Measurements from ENCODE around the gene DDR1.
"Not testable (repeated sequence)": the region's sequence is repeated elsewhere in the genome, so short reads cannot be mapped to it uniquely, and the experiment has no call there.

Gene DDR1

GRCh38 chr6:30855429-30856075 is 28.8 kb upstream of the DDR1 start:
- TF ChIP-seq CTCF (IDR thresholded peaks at IDR 0.05; ENCODE audit: low read depth, low read length), result no peak
- no peak for DNase-seq (ENCODE audit: extremely low read depth, low read depth)

GRCh38 chr6:30857112-30857511 is 27.2 kb upstream of the DDR1 start:
- no peak for DNase-seq (ENCODE audit: extremely low read depth, low read depth)
- TF ChIP-seq CTCF (IDR thresholded peaks at IDR 0.05; ENCODE audit: low read depth, low read length), result no peak

- TF ChIP-seq CTCF (IDR thresholded peaks at IDR 0.05; ENCODE audit: low read depth, low read length), result no peak
- no peak for DNase-seq (ENCODE audit: extremely low read depth, low read depth)
Measured at GRCh38 chr6:30857549-30857948, 26.8 kb upstream of the DDR1 start.

GRCh38 chr6:30859726-30860125 is 24.6 kb upstream of the DDR1 start:
- DNase-seq (ENCODE audit: extremely low read depth, low read depth), result not testable (repeated sequence)

GRCh38 chr6:30861257-30862048 is 22.9 kb upstream of the DDR1 start:
- no peak for TF ChIP-seq CTCF (IDR thresholded peaks at IDR 0.05; ENCODE audit: low read depth, low read length)
- no peak for DNase-seq (ENCODE audit: extremely low read depth, low read depth)

GRCh38 chr6:30862156-30862875 is 22.0 kb upstream of the DDR1 start:
- no peak for DNase-seq (ENCODE audit: extremely low read depth, low read depth)
- TF ChIP-seq CTCF (IDR thresholded peaks at IDR 0.05; ENCODE audit: low read depth, low read length), result no peak

- no peak for DNase-seq (ENCODE audit: extremely low read depth, low read depth)
- TF ChIP-seq CTCF (IDR thresholded peaks at IDR 0.05; ENCODE audit: low read depth, low read length), result no peak
Measured at GRCh38 chr6:30864325-30864724, 20.0 kb upstream of the DDR1 start.

- DNase-seq (ENCODE audit: extremely low read depth, low read depth), result not testable (repeated sequence)
Measured at GRCh38 chr6:30869241-30869749, 15.0 kb upstream of the DDR1 start.

Data from AG09319 (cell line).